GM12874 (cell line): Measurements from ENCODE around the gene ANO6.
A peak's percentile ranks its signal among the peaks of the same experiment; 100 is the strongest.

Experiments used
- TF ChIP-seq, protein P1 (sequence below): IDR thresholded peaks from 2 replicates; pipeline ENCODE4 v1.5.1; 2011; ENCODE audit warnings: low read depth, mild to moderate bottlenecking, control low read depth, low read length, moderate library complexity; ENCODE audit not compliant: insufficient read depth

The ANO6 gene

GRCh38 chr12:45246236-45246635, 30.3 kb downstream of the ANO6 start:
- TF ChIP-seq, protein P1, sequence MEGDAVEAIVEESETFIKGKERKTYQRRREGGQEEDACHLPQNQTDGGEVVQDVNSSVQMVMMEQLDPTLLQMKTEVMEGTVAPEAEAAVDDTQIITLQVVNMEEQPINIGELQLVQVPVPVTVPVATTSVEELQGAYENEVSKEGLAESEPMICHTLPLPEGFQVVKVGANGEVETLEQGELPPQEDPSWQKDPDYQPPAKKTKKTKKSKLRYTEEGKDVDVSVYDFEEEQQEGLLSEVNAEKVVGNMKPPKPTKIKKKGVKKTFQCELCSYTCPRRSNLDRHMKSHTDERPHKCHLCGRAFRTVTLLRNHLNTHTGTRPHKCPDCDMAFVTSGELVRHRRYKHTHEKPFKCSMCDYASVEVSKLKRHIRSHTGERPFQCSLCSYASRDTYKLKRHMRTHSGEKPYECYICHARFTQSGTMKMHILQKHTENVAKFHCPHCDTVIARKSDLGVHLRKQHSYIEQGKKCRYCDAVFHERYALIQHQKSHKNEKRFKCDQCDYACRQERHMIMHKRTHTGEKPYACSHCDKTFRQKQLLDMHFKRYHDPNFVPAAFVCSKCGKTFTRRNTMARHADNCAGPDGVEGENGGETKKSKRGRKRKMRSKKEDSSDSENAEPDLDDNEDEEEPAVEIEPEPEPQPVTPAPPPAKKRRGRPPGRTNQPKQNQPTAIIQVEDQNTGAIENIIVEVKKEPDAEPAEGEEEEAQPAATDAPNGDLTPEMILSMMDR, result no peak

- TF ChIP-seq, protein P1, result no peak
Observed at GRCh38 chr12:45247589-45247988, 31.7 kb downstream of the ANO6 start.

GRCh38 chr12:45248095-45248494, 32.2 kb downstream of the ANO6 start:
- TF ChIP-seq, protein P1, result no peak

DNA sequence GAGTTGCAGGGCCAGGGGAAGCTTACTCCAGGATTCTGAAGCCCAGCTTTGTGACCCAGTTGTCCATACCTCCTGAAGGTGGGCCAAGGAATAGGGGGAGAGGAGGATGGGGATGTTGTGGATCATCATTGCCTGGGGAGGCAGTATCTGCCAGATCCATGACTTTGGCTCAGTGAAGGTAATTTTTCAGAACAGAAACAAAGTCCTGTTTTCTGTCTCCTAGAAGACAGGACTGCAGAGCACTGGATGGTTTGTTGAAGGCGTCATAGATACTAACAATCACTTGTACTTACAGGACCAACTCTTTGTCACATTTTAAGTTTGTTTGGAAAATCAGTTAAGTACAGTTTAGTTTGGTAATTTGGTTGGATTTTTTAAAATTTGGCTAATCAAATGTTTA, 38.4 kb downstream of the ANO6 start:
- TF ChIP-seq, protein P1, result no peak

GRCh38 chr12:45256721-45257120, 40.8 kb downstream of the ANO6 start:
- TF ChIP-seq, protein P1, result no peak

DNA sequence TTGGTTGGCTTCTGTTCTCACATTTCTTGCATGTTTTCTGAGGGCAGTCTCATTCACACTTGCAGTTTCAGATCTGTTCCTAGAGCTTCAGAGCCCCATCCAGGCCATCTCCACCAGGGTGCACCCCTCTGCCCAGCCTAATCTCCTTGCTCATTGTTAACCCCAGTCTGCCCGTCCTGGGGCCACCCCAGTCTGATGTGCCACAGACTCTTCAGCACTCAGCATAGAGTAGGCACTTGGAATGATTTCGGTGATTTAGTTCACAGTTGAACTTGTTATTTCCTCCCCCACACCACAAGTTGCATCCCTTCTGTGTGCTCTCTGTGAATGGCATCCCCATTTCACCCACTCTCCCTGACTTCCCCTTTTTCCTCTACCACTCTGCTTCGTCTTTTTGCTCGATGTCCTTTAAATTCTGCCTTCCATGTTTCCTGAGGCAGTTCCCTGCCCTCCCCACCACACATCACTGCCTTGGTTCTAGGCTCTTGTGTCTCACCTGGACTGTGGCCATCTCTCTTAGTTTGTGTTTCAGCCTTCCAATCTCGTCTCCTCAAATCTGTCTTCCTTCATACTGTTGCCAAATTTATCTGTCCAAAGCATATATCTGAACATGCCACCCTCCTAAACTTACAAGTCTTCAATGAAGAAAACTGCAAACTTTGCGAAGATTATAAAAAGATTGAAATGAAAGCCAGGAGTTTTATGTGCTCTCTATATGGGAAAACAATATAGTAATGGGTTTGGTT, 41.5 kb downstream of the ANO6 start:
- TF ChIP-seq, protein P1, result peak; percentile 10; the same call in 1 of the 2 replicates

DNA sequence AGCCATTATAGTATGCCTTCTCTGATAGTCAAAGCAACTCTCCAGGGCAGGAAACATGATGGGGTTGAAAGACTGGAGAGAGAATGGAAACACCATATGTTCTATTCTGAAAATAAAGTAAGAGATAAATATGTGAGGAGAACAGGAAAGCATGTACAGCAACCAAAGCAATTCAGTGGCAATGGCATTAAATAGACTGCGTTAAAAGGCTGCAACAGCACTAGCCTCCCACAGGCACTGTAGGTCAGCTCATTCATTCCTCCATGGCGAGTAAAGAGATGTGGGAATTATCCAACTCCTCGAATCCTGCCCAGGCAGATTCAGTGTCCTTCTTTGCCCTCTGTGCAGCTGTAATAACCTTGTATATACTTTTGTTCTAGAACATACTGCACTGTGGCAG, 43.8 kb downstream of the ANO6 start:
- TF ChIP-seq, protein P1, result no peak
